OCI-LY7 (cell line): ENCODE data around the gene CCDC185. TPM values are rescaled to one million over a fixed set of nuclear protein-coding genes. Genes with fewer than 3 reads are reported as not detected.

Source experiments
- Bru-seq: library from RNA; stranded (reverse); fragments of 400-500 nt; gene quantifications from one replicate; lab custom pipeline; 2021; lab: Mats Ljungman, UMichigan
- BruChase-seq, 2 experiments: library from RNA; stranded (reverse); fragments of 400-500 nt; gene quantifications; one replicate each; lab custom pipeline; 2021; lab: Mats Ljungman, UMichigan
- BruUV-seq: library from RNA; stranded (reverse); fragments of 400-500 nt; replicated peaks from 2 replicates; lab custom pipeline; 2021; lab: Mats Ljungman, UMichigan
- CTCF ChIA-PET: fragments of 300-600 bp; sonication (Branson Sonifier 250); formaldehyde crosslinking; loops from one replicate; lab custom pipeline; 2022; ENCODE audit warnings: antibody characterized with exemption; ENCODE audit not compliant: unreplicated experiment; lab: Charles Lee
- POLR2A ChIA-PET: fragments of 300-600 bp; sonication (Branson Sonifier 250); formaldehyde crosslinking; loops from one replicate; lab custom pipeline; 2022; ENCODE audit warnings: antibody characterized with exemption; lab: Charles Lee
- DNase-seq: peaks from one replicate; pipeline ENCODE4 v3.0.0-alpha.2; 2015; ENCODE audit warnings: low spot score
- H2AFZ ChIP-seq: fragments of 200-600 bp; sonication (generic), shearing (Covaris generic); 2 replicates; pipeline ENCODE4 v1.6.1; 2014; ENCODE audit warnings: mild to moderate bottlenecking, antibody characterized with exemption, low read length, moderate library complexity
- H3K27ac ChIP-seq: fragments of 200-600 bp; sonication (generic); 2 replicates; pipeline ENCODE4 v1.5.1; 2014; ENCODE audit warnings: mixed run types, low read depth, mild to moderate bottlenecking, moderate library complexity, low read length, inconsistent platforms; ENCODE audit not compliant: poor library complexity, severe bottlenecking
- H3K36me3 ChIP-seq: fragments of 200-600 bp; sonication (generic); 2 replicates; pipeline ENCODE4 v1.6.1; 2014; ENCODE audit warnings: mild to moderate bottlenecking, antibody characterized with exemption, low read length, moderate library complexity, mixed read lengths; ENCODE audit not compliant: insufficient read depth
- H3K4me1 ChIP-seq: fragments of 200-600 bp; sonication (generic); 2 replicates; pipeline ENCODE4 v1.5.1; 2014; ENCODE audit warnings: mild to moderate bottlenecking, low read length; ENCODE audit not compliant: insufficient read depth, poor library complexity, severe bottlenecking
- H3K4me2 ChIP-seq: fragments of 200-600 bp; sonication (generic); 2 replicates; pipeline ENCODE4 v1.6.1; 2014; ENCODE audit warnings: mild to moderate bottlenecking, low read length
- H3K4me3 ChIP-seq: fragments of 200-600 bp; sonication (generic); 2 replicates; pipeline ENCODE4 v1.5.1; 2014; ENCODE audit warnings: mild to moderate bottlenecking, low read depth, low read length; ENCODE audit not compliant: poor library complexity, severe bottlenecking
- H3K79me2 ChIP-seq: fragments of 200-600 bp; sonication (generic); 2 replicates; pipeline ENCODE4 v1.6.1; 2016; ENCODE audit warnings: low read depth, mild to moderate bottlenecking, low read length, moderate library complexity, mixed read lengths; ENCODE audit not compliant: insufficient read depth
- H3K9me2 ChIP-seq: fragments of 200-600 bp; sonication (generic); 2 replicates; pipeline ENCODE4 v1.6.1; 2016; ENCODE audit warnings: mild to moderate bottlenecking, low read length, mixed read lengths; ENCODE audit not compliant: insufficient read depth
- H3K9me3 ChIP-seq: fragments of 200-600 bp; sonication (generic); 2 replicates; pipeline ENCODE4 v1.6.1; 2014; ENCODE audit warnings: mild to moderate bottlenecking, mixed run types, low read length, mixed read lengths
- H4K20me1 ChIP-seq: fragments of 200-600 bp; sonication (generic); 2 replicates; pipeline ENCODE4 v1.6.1; 2014; ENCODE audit warnings: mild to moderate bottlenecking, antibody characterized with exemption, low read length, moderate library complexity, mixed read lengths; ENCODE audit not compliant: insufficient read depth
- CTCF ChIP-seq: fragments of 200-600 bp; sonication (generic); conservative IDR thresholded peaks from 2 replicates; pipeline ENCODE4 v1.5.1; 2014; ENCODE audit warnings: mild to moderate bottlenecking, antibody characterized with exemption, low read length, moderate library complexity, mixed read lengths
- EZH2phosphoT487 ChIP-seq: fragments of 200-600 bp; sonication (generic); IDR thresholded peaks from 2 replicates; pipeline ENCODE4 v1.6.1; 2018; ENCODE audit warnings: low read depth, borderline replicate concordance, mild to moderate bottlenecking, mixed run types, antibody characterized with exemption, low read length, moderate library complexity, mixed read lengths
- intact Hi-C: fragments of 100-400 bp; cut with micrococcal nuclease; formaldehyde crosslinking; loops from one replicate; pipeline ENCODE4 v1.10.0; 2022; ENCODE audit not compliant: unreplicated experiment
- long read RNA-seq: library from polyadenylated mRNA; stranded (forward); transcript quantifications from one replicate; pipeline ENCODE4 v2.0.0, GENCODE V29; 2022
- total RNA-seq, 2 experiments: library from RNA; depleted of rRNA in 1 of 2; stranded (reverse); fragments of >200 nt in 1 of 2; shearing (Covaris generic) in 1 of 2; gene quantifications; 2 replicates each; pipeline ENCODE4 v1.2.3, GENCODE V29; 2014 to 2022

CCDC185 gene
- total RNA-seq (2014; rRNA removed; shearing (Covaris generic)) (not detected in 2 replicates), total RNA-seq (2022) (not detected in 2 replicates), Bru-seq, nascent RNA (not detected), BruChase-seq, experiment 1, labeled RNA remaining after a 6-hour chase (not detected), BruChase-seq, experiment 2, labeled RNA remaining after a 2-hour chase (not detected)
- long read RNA-seq, result 0 reads

- no peak within 1 kb of the TSS for H2AFZ ChIP-seq
- no peaks in the 10 kb centered on the region for H4K20me1 ChIP-seq
- no peak for TF ChIP-seq CTCF
- TF ChIP-seq EZH2phosphoT487, result no peak
- H3K9me3 ChIP-seq, result no peaks in the 10 kb centered on the region
- no peaks in the 10 kb centered on the region for H3K36me3 ChIP-seq
- DNase-seq, result no peak
- intact Hi-C loops, result no loop called here
- ChIA-PET POLR2A (no interaction called here), CTCF (no interaction called here)
- no TSS peak for BruUV-seq
- H3K4me3 ChIP-seq, result no peak within 1 kb of the TSS
- H3K79me2 ChIP-seq, result no peaks in the 10 kb centered on the region
- no peak within 1 kb of the TSS for H3K4me2 ChIP-seq
- no peaks in the 10 kb centered on the region for H3K4me1 ChIP-seq
- H3K27ac ChIP-seq, result no peak within 1 kb of the TSS
- H3K9me2 ChIP-seq, result no peaks in the 10 kb centered on the region
Measured at GRCh38 chr1:223393275-223394214, at the start of gene CCDC185. Gene CCDC185 (plus strand): TSS chr1:223393415. CDS start chr1:223393476, 61 bp downstream.

GRCh38 chr1:223343692-223344091, 49.5 kb upstream of the CCDC185 start:
- no peak overlapping the region for H3K4me2 ChIP-seq
- H3K9me3 ChIP-seq, result no peaks in the 10 kb centered on the region
- no peak overlapping the region for H2AFZ ChIP-seq
- H3K9me2 ChIP-seq, result no peaks in the 10 kb centered on the region
- no peak for DNase-seq
- no peaks in the 10 kb centered on the region for H3K4me1 ChIP-seq
- no peak for TF ChIP-seq CTCF
- no peak for TF ChIP-seq EZH2phosphoT487
- no peak overlapping the region for H3K4me3 ChIP-seq
- intact Hi-C loops, result no loop called here
- CTCF ChIA-PET, result no interaction called here
- no TSS peak for BruUV-seq
- no peaks in the 10 kb centered on the region for H3K36me3 ChIP-seq
- H3K27ac ChIP-seq, result no peak overlapping the region
- no peaks in the 10 kb centered on the region for H3K79me2 ChIP-seq
- H4K20me1 ChIP-seq, result no peaks in the 10 kb centered on the region
- POLR2A ChIA-PET, result no interaction called here
